ENCODE data around the gene AK5.

Gene AK5

GRCh38 chr1:77461691-77462090, 179.9 kb downstream of the AK5 start:
- no peak for DNase-seq

GRCh38 chr1:77463216-77463615, 181.4 kb downstream of the AK5 start:
- DNase-seq, result no peak

GRCh38 chr1:77465139-77465538, 183.3 kb downstream of the AK5 start:
- DNase-seq, result no peak

GRCh38 chr1:77465922-77466321, 184.1 kb downstream of the AK5 start:
- DNase-seq, result no peak

GRCh38 chr1:77467021-77467595, 185.3 kb downstream of the AK5 start:
- DNase-seq, result no peak

GRCh38 chr1:77467741-77468140, 185.9 kb downstream of the AK5 start:
- DNase-seq, result no peak

GRCh38 chr1:77468257-77468948, 186.6 kb downstream of the AK5 start:
- DNase-seq, result no peak

- no peak for DNase-seq
Observed at GRCh38 chr1:77468949-77469710, 187.3 kb downstream of the AK5 start.

GRCh38 chr1:77471691-77472090, 189.9 kb downstream of the AK5 start:
- DNase-seq, result no peak

- DNase-seq, result no peak
Observed at GRCh38 chr1:77473690-77474089, 191.9 kb downstream of the AK5 start.

GRCh38 chr1:77475641-77476040, 193.8 kb downstream of the AK5 start:
- no peak for DNase-seq

- DNase-seq, result no peak
Observed at GRCh38 chr1:77476475-77476874, 194.7 kb downstream of the AK5 start.

- DNase-seq, result no peak
Observed at GRCh38 chr1:77484334-77484733, 202.5 kb downstream of the AK5 start.

GRCh38 chr1:77484926-77485325, 203.1 kb downstream of the AK5 start:
- DNase-seq, result no peak

- DNase-seq, result no peak
Observed at GRCh38 chr1:77487631-77488030, 205.8 kb downstream of the AK5 start.

- no peak for DNase-seq
Observed at GRCh38 chr1:77489910-77490309, 208.1 kb downstream of the AK5 start.

GRCh38 chr1:77494026-77494425, 212.2 kb downstream of the AK5 start:
- DNase-seq, result no peak

GRCh38 chr1:77498918-77499317, 217.1 kb downstream of the AK5 start:
- no peak for DNase-seq

GRCh38 chr1:77499466-77499865, 217.6 kb downstream of the AK5 start:
- no peak for DNase-seq

GRCh38 chr1:77504986-77505385, 223.2 kb downstream of the AK5 start:
- no peak for DNase-seq

GRCh38 chr1:77506771-77507170, 225.0 kb downstream of the AK5 start:
- DNase-seq, result no peak

- DNase-seq, result no peak
Observed at GRCh38 chr1:77509051-77509492, 227.3 kb downstream of the AK5 start.

GRCh38 chr1:77509898-77510297, 228.1 kb downstream of the AK5 start:
- no peak for DNase-seq

GRCh38 chr1:77511440-77511840, 229.6 kb downstream of the AK5 start:
- no peak for DNase-seq

Measured in activated CD4-positive, alpha-beta T cell treated with anti-CD3 and anti-CD28 coated beads, Interleukin-2, Interleukin-6, amounts not matched to agents 100 ng/mL and 50 ng/mL, durations not matched to agents 16 hours and 8 hours (primary cell).